Smooth muscle cell (in vitro differentiated cells): ENCODE results near the gene FSTL4. TPM values are rescaled to one million over a fixed set of nuclear protein-coding genes. Genes with fewer than 3 reads are reported as not detected.

Experiments
- DNase-seq: peaks from one replicate; lab custom pipeline; 2025; ENCODE audit not compliant: unreplicated experiment; lab: John Stamatoyannopoulos, UW
- H2AFZ ChIP-seq: fragments of 200-600 bp; sonication (generic); 2 replicates; pipeline ENCODE4 v1.6.0; 2016; ENCODE audit warnings: antibody characterized with exemption, low read depth, mild to moderate bottlenecking
- H3F3A ChIP-seq: fragments of 200-600 bp; sonication (generic); 2 replicates; pipeline ENCODE4 v1.6.0; 2017; ENCODE audit warnings: antibody characterized with exemption, low read depth
- H3K27ac ChIP-seq: fragments of 200-600 bp; sonication (generic); 2 replicates; pipeline ENCODE4 v1.5.1; 2016; ENCODE audit warnings: low read depth, mild to moderate bottlenecking
- H3K27me3 ChIP-seq: fragments of 200-600 bp; sonication (generic); 2 replicates; pipeline ENCODE4 v1.6.1; 2016; ENCODE audit warnings: low read depth, mild to moderate bottlenecking
- H3K36me3 ChIP-seq: fragments of 200-600 bp; sonication (generic); 2 replicates; pipeline ENCODE4 v1.5.1; 2016; ENCODE audit warnings: low read depth
- H3K4me1 ChIP-seq: fragments of 200-600 bp; sonication (generic); 2 replicates; pipeline ENCODE4 v1.5.1; 2016; ENCODE audit warnings: low read depth
- H3K4me2 ChIP-seq: fragments of 200-600 bp; sonication (generic); 2 replicates; pipeline ENCODE4 v1.6.0; 2016; ENCODE audit warnings: mild to moderate bottlenecking
- H3K4me3 ChIP-seq: fragments of 200-600 bp; sonication (generic); 2 replicates; pipeline ENCODE4 v1.5.1; 2016; ENCODE audit warnings: mild to moderate bottlenecking
- H3K79me2 ChIP-seq: fragments of 200-600 bp; sonication (generic); 2 replicates; pipeline ENCODE4 v1.6.0; 2016; ENCODE audit warnings: low read depth, mild to moderate bottlenecking
- H3K9ac ChIP-seq: fragments of 200-600 bp; sonication (generic); 2 replicates; pipeline ENCODE4 v1.6.0; 2016; ENCODE audit warnings: low read depth
- H3K9me3 ChIP-seq: fragments of 200-600 bp; sonication (generic); replicated peaks from 2 replicates; pipeline ENCODE4 v1.5.1; 2016; ENCODE audit warnings: low read depth
- H4K20me1 ChIP-seq: fragments of 200-600 bp; sonication (generic); 2 replicates; pipeline ENCODE4 v1.6.0; 2016; ENCODE audit warnings: low read depth
- WGBS: methylation state at CpG from one replicate; pipeline ENCODE4 v1.1.7; 2016; ENCODE audit warnings: low lambda C conversion rate; 5-methylcytosine and 5-hydroxymethylcytosine counted together
- polyA plus RNA-seq: library from polyadenylated mRNA; unstranded; fragments of >200 nt; fragmentation: Nextera tagmentation; extraction: Ambion mirVana; gene quantifications from 2 replicates; pipeline ENCODE4 v1.2.1, GENCODE V29; 2016
- total RNA-seq: library from RNA; depleted of rRNA; stranded (reverse); fragments of >200 nt; gene quantifications from 2 replicates; pipeline ENCODE4 v1.2.3, GENCODE V29; 2014
- TF ChIP-seq, protein P1 (sequence below): fragments of 200-600 bp; sonication (generic); IDR thresholded peaks from 2 replicates; pipeline ENCODE4 v1.5.1; 2017; ENCODE audit warnings: borderline replicate concordance, mild to moderate bottlenecking, antibody characterized with exemption; ENCODE audit not compliant: insufficient read depth, poor library complexity, severe bottlenecking

The FSTL4 gene
- total and polyA plus RNA-seq, 2 experiments from 2014 or later = 0.49 TPM; not detected in 1

DNA sequence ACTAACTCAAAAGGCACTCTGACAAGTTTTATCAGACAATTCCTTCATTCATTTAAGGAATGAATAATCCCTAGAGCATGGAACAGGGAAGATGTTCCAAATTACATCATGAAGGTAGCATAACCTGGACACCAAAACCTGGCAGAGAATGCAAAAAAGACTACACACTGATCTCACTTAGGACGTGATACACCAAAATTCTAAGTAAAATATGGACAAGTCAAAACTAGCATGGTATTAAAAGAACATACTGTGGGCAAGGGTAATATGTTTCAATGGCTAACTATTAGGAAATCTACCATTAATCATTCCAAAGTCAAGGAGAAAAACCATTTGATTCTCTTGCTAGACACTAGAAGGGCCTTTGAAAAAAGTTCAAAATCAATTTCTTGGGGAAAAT lies 384.0 kb downstream of the FSTL4 start:
- DNase-seq = no peak
- 84% methylated on average over 1 of the region's 1 CpG for WGBS
- Histone ChIP-seq H2AFZ (no peak overlapping the region), H3K4me3 (no peak overlapping the region), H3K4me2 (no peak overlapping the region), H3K27ac (no peak overlapping the region), H3K36me3 (no peaks in the 10 kb centered on the region), H3K27me3 (no peaks in the 10 kb centered on the region), H3K79me2 (no peaks in the 10 kb centered on the region), H3K9me3 (no peaks in the 10 kb centered on the region), H3F3A (no peaks in the 10 kb centered on the region), H4K20me1 (no peaks in the 10 kb centered on the region), H3K4me1 (peaks cover 1% of the 10 kb centered on the region), H3K9ac (no peak overlapping the region)
- TF ChIP-seq, protein P1, sequence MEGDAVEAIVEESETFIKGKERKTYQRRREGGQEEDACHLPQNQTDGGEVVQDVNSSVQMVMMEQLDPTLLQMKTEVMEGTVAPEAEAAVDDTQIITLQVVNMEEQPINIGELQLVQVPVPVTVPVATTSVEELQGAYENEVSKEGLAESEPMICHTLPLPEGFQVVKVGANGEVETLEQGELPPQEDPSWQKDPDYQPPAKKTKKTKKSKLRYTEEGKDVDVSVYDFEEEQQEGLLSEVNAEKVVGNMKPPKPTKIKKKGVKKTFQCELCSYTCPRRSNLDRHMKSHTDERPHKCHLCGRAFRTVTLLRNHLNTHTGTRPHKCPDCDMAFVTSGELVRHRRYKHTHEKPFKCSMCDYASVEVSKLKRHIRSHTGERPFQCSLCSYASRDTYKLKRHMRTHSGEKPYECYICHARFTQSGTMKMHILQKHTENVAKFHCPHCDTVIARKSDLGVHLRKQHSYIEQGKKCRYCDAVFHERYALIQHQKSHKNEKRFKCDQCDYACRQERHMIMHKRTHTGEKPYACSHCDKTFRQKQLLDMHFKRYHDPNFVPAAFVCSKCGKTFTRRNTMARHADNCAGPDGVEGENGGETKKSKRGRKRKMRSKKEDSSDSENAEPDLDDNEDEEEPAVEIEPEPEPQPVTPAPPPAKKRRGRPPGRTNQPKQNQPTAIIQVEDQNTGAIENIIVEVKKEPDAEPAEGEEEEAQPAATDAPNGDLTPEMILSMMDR = no peak

DNA sequence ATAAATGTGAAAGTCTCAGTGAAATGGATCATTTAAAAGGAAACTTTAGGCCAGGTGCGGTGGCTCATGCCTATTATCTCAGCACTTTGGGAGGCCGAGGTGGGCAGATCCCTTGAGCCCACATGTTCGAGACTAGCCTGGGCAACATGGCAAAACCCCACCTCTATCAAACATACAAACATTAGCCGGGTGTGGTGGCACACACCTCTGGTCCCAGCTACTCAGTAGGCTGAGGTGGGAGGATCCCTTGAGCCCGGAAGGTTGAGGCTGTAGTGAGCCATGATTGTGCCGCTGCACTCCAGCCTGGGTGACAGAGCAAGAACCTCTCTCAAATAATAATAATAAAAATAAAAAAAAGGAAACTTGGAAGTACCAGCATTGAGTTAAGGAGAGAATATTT lies 384.4 kb downstream of the FSTL4 start:
- no peak overlapping the region for H3K4me2 ChIP-seq
- H3K79me2 ChIP-seq = no peaks in the 10 kb centered on the region
- no peaks in the 10 kb centered on the region for H3K36me3 ChIP-seq
- peaks cover 5% of the 10 kb centered on the region for H3K4me1 ChIP-seq
- no peak overlapping the region for H3K9ac ChIP-seq
- no peaks in the 10 kb centered on the region for H3K9me3 ChIP-seq
- DNase-seq = no peak
- H3K27ac ChIP-seq = no peak overlapping the region
- no peaks in the 10 kb centered on the region for H4K20me1 ChIP-seq
- H2AFZ ChIP-seq = no peak overlapping the region
- H3K4me3 ChIP-seq = no peak overlapping the region
- TF ChIP-seq, protein P1 = no peak
- H3K27me3 ChIP-seq = no peaks in the 10 kb centered on the region
- no peaks in the 10 kb centered on the region for H3F3A ChIP-seq
- 93% methylated on average over 6 of the region's 6 CpGs for WGBS

DNA sequence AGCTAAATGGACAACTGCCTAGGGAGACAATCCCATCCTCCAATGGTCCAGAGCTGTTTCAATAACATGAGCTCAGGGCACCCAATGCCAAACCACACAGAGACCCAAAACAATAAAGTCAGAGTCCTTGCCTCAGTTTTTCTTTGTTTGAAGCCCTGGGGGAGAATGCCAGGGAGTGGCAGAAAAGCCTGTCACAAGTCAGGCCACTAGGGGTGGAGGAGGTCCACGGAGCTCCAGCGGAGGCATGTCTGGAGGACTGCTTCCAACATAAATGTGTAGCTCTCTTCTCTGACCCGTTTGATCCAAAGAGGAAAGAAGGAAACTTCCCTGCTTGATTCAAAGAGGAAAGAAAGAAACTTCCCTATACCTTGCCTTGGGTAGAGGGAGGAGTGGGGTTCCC lies 385.3 kb downstream of the FSTL4 start:
- no peak for DNase-seq
- Histone ChIP-seq H3K27me3 (no peaks in the 10 kb centered on the region), H4K20me1 (no peaks in the 10 kb centered on the region), H3K79me2 (no peaks in the 10 kb centered on the region), H3K9me3 (no peaks in the 10 kb centered on the region), H3K4me3 (no peak overlapping the region), H2AFZ (no peak overlapping the region), H3F3A (no peaks in the 10 kb centered on the region), H3K27ac (no peak overlapping the region), H3K4me1 (peaks cover 13% of the 10 kb centered on the region), H3K36me3 (no peaks in the 10 kb centered on the region), H3K9ac (no peak overlapping the region), H3K4me2 (no peak overlapping the region)
- WGBS = 86% methylated on average over 3 of the region's 3 CpGs
- TF ChIP-seq, protein P1 = no peak

DNA sequence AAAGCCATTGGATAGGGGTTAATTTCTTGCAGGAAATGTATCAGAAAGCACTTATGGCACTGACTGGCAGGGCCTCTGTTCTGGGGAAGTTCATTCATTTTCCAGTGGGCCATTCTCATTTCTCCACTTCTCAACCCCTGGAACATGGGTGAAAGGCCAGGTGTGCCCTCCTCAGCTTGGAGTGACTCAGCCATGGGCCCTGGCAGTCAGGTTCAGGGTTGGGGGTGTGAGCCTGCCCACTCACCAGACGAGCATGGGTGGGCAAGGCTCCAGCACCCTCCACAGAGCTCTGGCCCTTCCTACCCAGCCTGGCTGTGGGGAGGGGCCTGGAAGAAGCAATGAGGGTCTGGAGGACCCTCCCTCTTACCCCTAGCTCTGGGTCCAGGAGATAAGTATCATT lies 386.2 kb downstream of the FSTL4 start:
- TF ChIP-seq, protein P1 = no peak
- H3K27ac ChIP-seq = no peak overlapping the region
- WGBS = 88% methylated on average over 1 of the region's 1 CpG
- no peak overlapping the region for H3K4me3 ChIP-seq
- H4K20me1 ChIP-seq = no peaks in the 10 kb centered on the region
- H3K27me3 ChIP-seq = no peaks in the 10 kb centered on the region
- H3K4me1 ChIP-seq = peaks cover 14% of the 10 kb centered on the region
- no peaks in the 10 kb centered on the region for H3F3A ChIP-seq
- no peak overlapping the region for H3K9ac ChIP-seq
- H3K79me2 ChIP-seq = no peaks in the 10 kb centered on the region
- no peaks in the 10 kb centered on the region for H3K36me3 ChIP-seq
- DNase-seq = no peak
- no peaks in the 10 kb centered on the region for H3K9me3 ChIP-seq
- H3K4me2 ChIP-seq = no peak overlapping the region
- H2AFZ ChIP-seq = no peak overlapping the region
